Measurements from ENCODE around the gene PIK3CD. TPM values are rescaled to one million over a fixed set of nuclear protein-coding genes. Genes with fewer than 3 reads are reported as not detected.

PIK3CD gene
- total and polyA plus RNA-seq, 10 of the 15 experiments (the other 5 are each of a cell fraction or from before 2014, with no cell fraction given): 7.0 to 101 (median 51.1) TPM

GRCh38 chr1:9651220-9651564, 339 bp upstream of the PIK3CD start:
- intact Hi-C loops (cut with micrococcal nuclease; ENCODE audit: unreplicated experiment) (no loop called here), in situ Hi-C loops (cut with MboI) (no loop called here)
- 0% methylated on average over 10 of the region's 10 CpGs for WGBS (ENCODE audit: insufficient coverage, insufficient replicate concordance, low lambda C conversion rate, missing lambda C conversion rate)
- peaks cover 8% of the 10 kb centered on the region; the same call in 1 of the 2 replicates for H3K4me1 ChIP-seq (ENCODE audit: control insufficient read depth, insufficient read depth, low read length)
- peak overlapping the region; percentile 86 for H3K4me3 ChIP-seq
- ATAC-seq (no peak), FAIRE-seq (no peak), DNase-seq (ENCODE audit: low read depth, low spot score) (no peak)
- BruUV-seq (replicated peaks): no TSS peak
- peak overlapping the region; percentile 11 for H2AFZ ChIP-seq (ENCODE audit: control insufficient read depth, low read depth, low read length)
- no peaks in the 10 kb centered on the region for H4K20me1 ChIP-seq (ENCODE audit: control insufficient read depth, insufficient read depth)
- ChIA-PET POLR2A (interaction anchor here (0.7 to 11.0 kb wide), 5 partner anchors 8 to 293 kb away, joined by 3 to 284 read pairs (median 4); no protein-coding TSS in a partner anchor), SMC1A (ENCODE audit: uncharacterized antibody, unreplicated experiment) (interaction anchor here (0.7 to 9.9 kb wide), 6 partner anchors 12 to 111 kb away, joined by 3 to 215 read pairs (median 3); no protein-coding TSS in a partner anchor), RAD21 (ENCODE audit: unreplicated experiment) (interaction anchor here (6.0 to 10.4 kb wide), 2 partner anchors 23 to 37 kb away, joined by 29 to 336 read pairs; no protein-coding TSS in a partner anchor), CTCF (interaction anchor here (0.6 to 12.0 kb wide), 5 partner anchors 13 to 81 kb away, joined by 3 to 203 read pairs (median 5); no protein-coding TSS in a partner anchor)
- H3K4me2 ChIP-seq (ENCODE audit: control insufficient read depth, insufficient read depth): peak overlapping the region; percentile 88
- no peaks in the 10 kb centered on the region for H3K9me3 ChIP-seq (replicated peaks; ENCODE audit: control insufficient read depth, insufficient read depth, low read length)
- H3K27ac ChIP-seq (ENCODE audit: control insufficient read depth, insufficient read depth): peak overlapping the region; percentile 89
- no peaks in the 10 kb centered on the region for H3K27me3 ChIP-seq (replicated peaks in 1 of 2; ENCODE audit: control insufficient read depth in 2 of 2, insufficient read depth in 2 of 2, low read length in 1 of 2)
- H3K9ac ChIP-seq (ENCODE audit: control insufficient read depth, insufficient read depth, low read length): peak overlapping the region; percentile 81
- TF ChIP-seq FOXK2 (IDR thresholded peaks at IDR 0.05) (no peak), RELB (IDR thresholded peaks at IDR 0.05; ENCODE audit: low read depth) (peak; percentile 48; the same call in 1 of the 2 replicates), MLLT1 (IDR thresholded peaks at IDR 0.05) (peak; percentile 44; the same call in 1 of the 2 replicates), PAX8 (IDR thresholded peaks at IDR 0.05) (no peak), IKZF2 (IDR thresholded peaks at IDR 0.05) (peak; percentile 24 to 70; a peak in 3 of 4 replicates), MTA2 (IDR thresholded peaks at IDR 0.05; ENCODE audit: low read depth) (0 out of 2 replicates have a peak, but pooled peaks have one; percentile 9)
- H3K79me2 ChIP-seq (ENCODE audit: control insufficient read depth, insufficient read depth, low read length): peaks cover 65% of the 10 kb centered on the region
- no peaks in the 10 kb centered on the region for H3K36me3 ChIP-seq (ENCODE audit: control insufficient read depth in 2 of 2, insufficient read depth in 2 of 2, low read length in 1 of 2)
